Occipital lobe (tissue), 2 donors: Measurements from ENCODE around the gene KPNB1. TPM values are rescaled to one million over a fixed set of nuclear protein-coding genes. Genes with fewer than 3 reads are reported as not detected.
"Not testable (repeated sequence)": the region's sequence is repeated elsewhere in the genome, so short reads cannot be mapped to it uniquely, and the experiment has no call there.

Experiments
- DNase-seq: peaks from one replicate; lab custom pipeline; 2025; lab: John Stamatoyannopoulos, UW
- total RNA-seq: library from RNA; depleted of rRNA; stranded (reverse); fragments of >200 nt; gene quantifications from one replicate; pipeline ENCODE4 v1.2.3, GENCODE V29; 2014

Gene KPNB1
- total RNA-seq, 1 donor from 2014 or later, result 163 TPM

GRCh38 chr17:47676510-47677165 lies 26.9 kb downstream of the KPNB1 start:
- no peak for DNase-seq

GRCh38 chr17:47678196-47678595 lies 28.5 kb downstream of the KPNB1 start:
- DNase-seq, result no peak

GRCh38 chr17:47682138-47682537 lies 32.4 kb downstream of the KPNB1 start:
- no peak for DNase-seq

GRCh38 chr17:47682727-47683126 lies 33.0 kb downstream of the KPNB1 start:
- not testable (repeated sequence) for DNase-seq

GRCh38 chr17:47684025-47684424 lies 34.3 kb downstream of the KPNB1 start:
- DNase-seq, result no peak

GRCh38 chr17:47684535-47685193 lies 34.9 kb downstream of the KPNB1 start:
- DNase-seq, result no peak

GRCh38 chr17:47685556-47686275 lies 36.0 kb downstream of the KPNB1 start:
- no peak for DNase-seq

- no peak for DNase-seq
Observed at GRCh38 chr17:47686276-47686635, 36.5 kb downstream of the KPNB1 start.

- no peak for DNase-seq
Observed at GRCh38 chr17:47686664-47687327, 37.1 kb downstream of the KPNB1 start.

- no peak for DNase-seq
Observed at GRCh38 chr17:47687328-47687690, 37.6 kb downstream of the KPNB1 start.

GRCh38 chr17:47687748-47688147 lies 38.0 kb downstream of the KPNB1 start:
- no peak for DNase-seq

GRCh38 chr17:47690121-47690520 lies 40.4 kb downstream of the KPNB1 start:
- no peak for DNase-seq

GRCh38 chr17:47692137-47692894 lies 42.6 kb downstream of the KPNB1 start:
- no peak for DNase-seq

GRCh38 chr17:47692895-47693730 lies 43.4 kb downstream of the KPNB1 start:
- no peak for DNase-seq

GRCh38 chr17:47693731-47694580 lies 44.2 kb downstream of the KPNB1 start, which contains the start of gene TBKBP1:
TSS of gene TBKBP1 (plus strand) at chr17:47694161. CDS start at chr17:47696113, 1,952 bp downstream.
- no peak for DNase-seq

GRCh38 chr17:47694581-47695428 lies 45.1 kb downstream of the KPNB1 start:
- no peak for DNase-seq

- no peak for DNase-seq
Observed at GRCh38 chr17:47695429-47696376, 46.0 kb downstream of the KPNB1 start.
